Neural cell (in vitro differentiated cells): ENCODE data around the gene MDM4.

Experiments
- TF ChIP-seq, protein P1 (sequence below): fragments of 450-650 bp; IDR thresholded peaks from 2 replicates; pipeline ENCODE4 v1.5.1; 2014; ENCODE audit warnings: antibody characterized with exemption, mild to moderate bottlenecking, moderate library complexity; ENCODE audit not compliant: poor library complexity, severe bottlenecking
- TF ChIP-seq, protein P2 (sequence below): IDR thresholded peaks from 2 replicates; pipeline ENCODE4 v1.6.1; 2012; ENCODE audit warnings: borderline replicate concordance

DNA sequence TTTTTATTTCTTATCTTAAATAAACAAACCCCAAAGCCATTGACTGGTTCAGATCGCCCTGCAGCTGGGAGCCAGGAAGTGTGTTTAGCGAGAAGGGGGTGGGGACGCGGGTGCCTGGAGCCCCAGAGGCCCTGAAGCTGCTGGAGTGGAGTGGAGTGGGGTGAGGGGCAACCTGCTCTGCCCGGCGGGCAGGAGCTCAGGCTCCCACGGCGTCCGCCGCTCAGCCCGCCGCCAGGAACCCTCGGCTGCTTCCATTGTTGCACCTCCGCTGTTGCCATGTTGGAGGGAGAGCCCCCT is 22.3 kb upstream of the MDM4 start:
- TF ChIP-seq, protein P1, sequence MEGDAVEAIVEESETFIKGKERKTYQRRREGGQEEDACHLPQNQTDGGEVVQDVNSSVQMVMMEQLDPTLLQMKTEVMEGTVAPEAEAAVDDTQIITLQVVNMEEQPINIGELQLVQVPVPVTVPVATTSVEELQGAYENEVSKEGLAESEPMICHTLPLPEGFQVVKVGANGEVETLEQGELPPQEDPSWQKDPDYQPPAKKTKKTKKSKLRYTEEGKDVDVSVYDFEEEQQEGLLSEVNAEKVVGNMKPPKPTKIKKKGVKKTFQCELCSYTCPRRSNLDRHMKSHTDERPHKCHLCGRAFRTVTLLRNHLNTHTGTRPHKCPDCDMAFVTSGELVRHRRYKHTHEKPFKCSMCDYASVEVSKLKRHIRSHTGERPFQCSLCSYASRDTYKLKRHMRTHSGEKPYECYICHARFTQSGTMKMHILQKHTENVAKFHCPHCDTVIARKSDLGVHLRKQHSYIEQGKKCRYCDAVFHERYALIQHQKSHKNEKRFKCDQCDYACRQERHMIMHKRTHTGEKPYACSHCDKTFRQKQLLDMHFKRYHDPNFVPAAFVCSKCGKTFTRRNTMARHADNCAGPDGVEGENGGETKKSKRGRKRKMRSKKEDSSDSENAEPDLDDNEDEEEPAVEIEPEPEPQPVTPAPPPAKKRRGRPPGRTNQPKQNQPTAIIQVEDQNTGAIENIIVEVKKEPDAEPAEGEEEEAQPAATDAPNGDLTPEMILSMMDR: no peak
- TF ChIP-seq, protein P2, sequence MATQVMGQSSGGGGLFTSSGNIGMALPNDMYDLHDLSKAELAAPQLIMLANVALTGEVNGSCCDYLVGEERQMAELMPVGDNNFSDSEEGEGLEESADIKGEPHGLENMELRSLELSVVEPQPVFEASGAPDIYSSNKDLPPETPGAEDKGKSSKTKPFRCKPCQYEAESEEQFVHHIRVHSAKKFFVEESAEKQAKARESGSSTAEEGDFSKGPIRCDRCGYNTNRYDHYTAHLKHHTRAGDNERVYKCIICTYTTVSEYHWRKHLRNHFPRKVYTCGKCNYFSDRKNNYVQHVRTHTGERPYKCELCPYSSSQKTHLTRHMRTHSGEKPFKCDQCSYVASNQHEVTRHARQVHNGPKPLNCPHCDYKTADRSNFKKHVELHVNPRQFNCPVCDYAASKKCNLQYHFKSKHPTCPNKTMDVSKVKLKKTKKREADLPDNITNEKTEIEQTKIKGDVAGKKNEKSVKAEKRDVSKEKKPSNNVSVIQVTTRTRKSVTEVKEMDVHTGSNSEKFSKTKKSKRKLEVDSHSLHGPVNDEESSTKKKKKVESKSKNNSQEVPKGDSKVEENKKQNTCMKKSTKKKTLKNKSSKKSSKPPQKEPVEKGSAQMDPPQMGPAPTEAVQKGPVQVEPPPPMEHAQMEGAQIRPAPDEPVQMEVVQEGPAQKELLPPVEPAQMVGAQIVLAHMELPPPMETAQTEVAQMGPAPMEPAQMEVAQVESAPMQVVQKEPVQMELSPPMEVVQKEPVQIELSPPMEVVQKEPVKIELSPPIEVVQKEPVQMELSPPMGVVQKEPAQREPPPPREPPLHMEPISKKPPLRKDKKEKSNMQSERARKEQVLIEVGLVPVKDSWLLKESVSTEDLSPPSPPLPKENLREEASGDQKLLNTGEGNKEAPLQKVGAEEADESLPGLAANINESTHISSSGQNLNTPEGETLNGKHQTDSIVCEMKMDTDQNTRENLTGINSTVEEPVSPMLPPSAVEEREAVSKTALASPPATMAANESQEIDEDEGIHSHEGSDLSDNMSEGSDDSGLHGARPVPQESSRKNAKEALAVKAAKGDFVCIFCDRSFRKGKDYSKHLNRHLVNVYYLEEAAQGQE: no peak
